Sigmoid colon (tissue), 4 donors: Measurements from ENCODE around the gene MTSS2.

ENCODE experiments used
- EP300 ChIP-seq, 4 donors: sonication (generic); formaldehyde crosslinking; IDR thresholded peaks; one replicate each; pipeline ENCODE4 v1.6.1; 2017; ENCODE audit warnings: antibody characterized with exemption in 4 of 4
- POLR2A ChIP-seq, 2 donors: fragments of 450-650 bp; IDR thresholded peaks; one replicate each; pipeline ENCODE4 v1.6.1; 2016; ENCODE audit warnings: antibody characterized with exemption in 2 of 2, mild to moderate bottlenecking in 2 of 2, moderate library complexity in 2 of 2
- POLR2AphosphoS5 ChIP-seq, 4 donors: sonication (generic); formaldehyde crosslinking; IDR thresholded peaks; one replicate each; pipeline ENCODE4 v1.6.1; 2017; ENCODE audit warnings: antibody characterized with exemption in 4 of 4
- TF ChIP-seq, protein P1 (sequence below), 4 experiments: fragments of 450-650 bp in 3 of 4; fragments of 200-600 bp in 1 of 4; IDR thresholded peaks; one replicate each; pipeline ENCODE4 v1.5.1; 2016 to 2019; ENCODE audit warnings: antibody characterized with exemption in 4 of 4, mild to moderate bottlenecking in 3 of 4, moderate library complexity in 2 of 4

DNA sequence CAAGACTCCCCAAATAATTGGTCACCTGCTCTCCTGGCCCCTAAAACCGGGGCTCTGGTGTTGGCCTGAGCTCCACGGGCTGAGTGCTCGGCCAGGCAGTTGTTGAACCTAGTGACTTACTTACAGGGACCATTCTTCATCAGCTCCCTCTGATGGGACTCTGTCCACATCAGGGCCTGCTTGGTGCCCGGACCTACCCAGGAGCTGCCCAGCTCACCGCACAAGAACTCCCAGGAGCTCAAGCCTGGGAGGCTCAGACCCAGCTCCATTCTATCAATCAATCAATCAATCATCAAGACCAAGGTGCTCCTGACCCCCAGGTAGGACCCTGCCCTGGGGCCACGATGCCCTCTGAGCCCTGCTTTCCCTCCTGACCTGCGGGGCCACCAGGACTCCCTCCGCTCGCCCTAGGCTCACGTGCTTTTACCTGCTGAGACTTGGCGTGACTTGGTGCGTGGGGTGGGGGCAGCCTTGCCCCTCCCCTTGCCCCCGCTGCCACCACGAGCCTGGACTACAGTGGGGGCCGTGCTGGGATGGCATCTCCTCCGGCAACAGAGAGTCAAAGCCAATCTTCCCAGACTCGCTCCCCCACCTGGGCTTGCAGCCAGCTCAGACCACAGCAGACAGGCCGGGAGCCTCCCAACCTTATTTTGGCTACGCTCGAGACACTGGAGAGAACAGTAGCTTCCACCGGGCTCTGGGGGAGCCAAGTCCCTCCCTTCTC is 23.8 kb downstream of the MTSS2 start:
- TF ChIP-seq POLR2A (IDR thresholded peaks at IDR 0.05) (no peak), POLR2AphosphoS5 (IDR thresholded peaks at IDR 0.05) (peak in 2 of 4 donors; percentile 27 to 28), EP300 (IDR thresholded peaks at IDR 0.05) (no peak)
- TF ChIP-seq, protein P1, sequence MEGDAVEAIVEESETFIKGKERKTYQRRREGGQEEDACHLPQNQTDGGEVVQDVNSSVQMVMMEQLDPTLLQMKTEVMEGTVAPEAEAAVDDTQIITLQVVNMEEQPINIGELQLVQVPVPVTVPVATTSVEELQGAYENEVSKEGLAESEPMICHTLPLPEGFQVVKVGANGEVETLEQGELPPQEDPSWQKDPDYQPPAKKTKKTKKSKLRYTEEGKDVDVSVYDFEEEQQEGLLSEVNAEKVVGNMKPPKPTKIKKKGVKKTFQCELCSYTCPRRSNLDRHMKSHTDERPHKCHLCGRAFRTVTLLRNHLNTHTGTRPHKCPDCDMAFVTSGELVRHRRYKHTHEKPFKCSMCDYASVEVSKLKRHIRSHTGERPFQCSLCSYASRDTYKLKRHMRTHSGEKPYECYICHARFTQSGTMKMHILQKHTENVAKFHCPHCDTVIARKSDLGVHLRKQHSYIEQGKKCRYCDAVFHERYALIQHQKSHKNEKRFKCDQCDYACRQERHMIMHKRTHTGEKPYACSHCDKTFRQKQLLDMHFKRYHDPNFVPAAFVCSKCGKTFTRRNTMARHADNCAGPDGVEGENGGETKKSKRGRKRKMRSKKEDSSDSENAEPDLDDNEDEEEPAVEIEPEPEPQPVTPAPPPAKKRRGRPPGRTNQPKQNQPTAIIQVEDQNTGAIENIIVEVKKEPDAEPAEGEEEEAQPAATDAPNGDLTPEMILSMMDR (IDR thresholded peaks at IDR 0.05) = no peak
